Fibroblast of skin of right quadriceps (primary cell): Measurements from ENCODE around the gene HPCAL1.

Source experiments
- DNase-seq: peaks from one replicate; pipeline ENCODE4 v3.0.0-alpha.2; 2013

The HPCAL1 gene

GRCh38 chr2:10304458-10305253, 2.0 kb downstream of the HPCAL1 start:
- no peak for DNase-seq

- peak; percentile 21 for DNase-seq
Measured at GRCh38 chr2:10305254-10305635, 2.5 kb downstream of the HPCAL1 start.

GRCh38 chr2:10305715-10306114, 3.0 kb downstream of the HPCAL1 start:
- no peak for DNase-seq

GRCh38 chr2:10306901-10307463, 4.3 kb downstream of the HPCAL1 start:
- DNase-seq, result no peak

- no peak for DNase-seq
Measured at GRCh38 chr2:10307561-10308156, 5.0 kb downstream of the HPCAL1 start.

GRCh38 chr2:10308866-10309265, 6.2 kb downstream of the HPCAL1 start:
- no peak for DNase-seq

- DNase-seq, result no peak
Measured at GRCh38 chr2:10309286-10309685, 6.6 kb downstream of the HPCAL1 start.

- DNase-seq, result no peak
Measured at GRCh38 chr2:10310309-10310888, 7.7 kb downstream of the HPCAL1 start.

- DNase-seq, result no peak
Measured at GRCh38 chr2:10311736-10312135, 9.0 kb downstream of the HPCAL1 start.

GRCh38 chr2:10312437-10312957, 9.8 kb downstream of the HPCAL1 start:
- DNase-seq, result no peak

GRCh38 chr2:10316336-10316735, 13.6 kb downstream of the HPCAL1 start:
- no peak for DNase-seq

GRCh38 chr2:10316860-10317259, 14.2 kb downstream of the HPCAL1 start:
- DNase-seq, result no peak

GRCh38 chr2:10317646-10318045, 14.9 kb downstream of the HPCAL1 start:
- no peak for DNase-seq

- DNase-seq, result no peak
Measured at GRCh38 chr2:10318345-10318744, 15.6 kb downstream of the HPCAL1 start.

GRCh38 chr2:10319892-10320574, 17.3 kb downstream of the HPCAL1 start:
- DNase-seq, result no peak

GRCh38 chr2:10320575-10320931, 17.8 kb downstream of the HPCAL1 start:
- no peak for DNase-seq

GRCh38 chr2:10320933-10321332, 18.2 kb downstream of the HPCAL1 start:
- DNase-seq, result no peak

GRCh38 chr2:10321622-10322021, 18.9 kb downstream of the HPCAL1 start:
- no peak for DNase-seq

- DNase-seq, result no peak
Measured at GRCh38 chr2:10322481-10322880, 19.8 kb downstream of the HPCAL1 start.

- no peak for DNase-seq
Measured at GRCh38 chr2:10322973-10323372, 20.3 kb downstream of the HPCAL1 start.

- no peak for DNase-seq
Measured at GRCh38 chr2:10323535-10323934, 20.8 kb downstream of the HPCAL1 start.

- DNase-seq, result peak; percentile 36
Measured at GRCh38 chr2:10324095-10324832, 21.6 kb downstream of the HPCAL1 start.
